Activated T-cell treated with anti-CD3 and anti-CD28 coated beads for 1 hour (primary cell): Measurements from ENCODE around the gene CRYGN.

Experiments used
- DNase-seq: peaks from one replicate; pipeline ENCODE4 v3.0.0-alpha.2; 2020; ENCODE audit warnings: low read depth

Gene CRYGN

GRCh38 chr7:151439855-151440798, at the start of gene CRYGN:
CRYGN (minus strand) TSS chr7:151440141; CDS start chr7:151439917, 224 bp downstream.
- DNase-seq, result no peak

- DNase-seq, result no peak
These were observed 49.6 kb upstream of the CRYGN start for GRCh38 chr7:151489498-151489897.

GRCh38 chr7:151488096-151488495, 48.2 kb upstream of the CRYGN start:
- no peak for DNase-seq

- DNase-seq, result no peak
These were observed 47.3 kb upstream of the CRYGN start for GRCh38 chr7:151487228-151487627.

GRCh38 chr7:151486074-151486473, 46.1 kb upstream of the CRYGN start:
- no peak for DNase-seq

- no peak for DNase-seq
These were observed 45.2 kb upstream of the CRYGN start for GRCh38 chr7:151484971-151485707.

- DNase-seq, result no peak
These were observed 43.7 kb upstream of the CRYGN start for GRCh38 chr7:151483711-151483983.

- no peak for DNase-seq
These were observed 43.2 kb upstream of the CRYGN start for GRCh38 chr7:151482883-151483710.

- DNase-seq, result no peak
These were observed 41.9 kb upstream of the CRYGN start for GRCh38 chr7:151481650-151482505.

- no peak for DNase-seq
These were observed 37.9 kb upstream of the CRYGN start for GRCh38 chr7:151477867-151478266.

- no peak for DNase-seq
These were observed 32.9 kb upstream of the CRYGN start for GRCh38 chr7:151472644-151473380.

- DNase-seq, result no peak
These were observed 30.8 kb upstream of the CRYGN start for GRCh38 chr7:151470711-151471110.

GRCh38 chr7:151469281-151469680, 29.3 kb upstream of the CRYGN start:
- no peak for DNase-seq

- DNase-seq, result no peak
These were observed 28.5 kb upstream of the CRYGN start for GRCh38 chr7:151468217-151469018.

- DNase-seq, result no peak
These were observed 25.2 kb upstream of the CRYGN start for GRCh38 chr7:151465169-151465568.

- no peak for DNase-seq
These were observed 22.4 kb upstream of the CRYGN start for GRCh38 chr7:151462306-151462779.

- no peak for DNase-seq
These were observed 21.9 kb upstream of the CRYGN start for GRCh38 chr7:151461942-151462230.

- no peak for DNase-seq
These were observed 21.4 kb upstream of the CRYGN start for GRCh38 chr7:151461096-151461941.

GRCh38 chr7:151460474-151460855, 20.5 kb upstream of the CRYGN start:
- DNase-seq, result no peak
